Measurements from ENCODE around the gene CCNY. TPM values are rescaled to one million over a fixed set of nuclear protein-coding genes. Genes with fewer than 3 reads are reported as not detected.

Gene CCNY
- total RNA-seq, 1 experiment from 2014 or later, result 62.2 TPM

GRCh38 chr10:35412900-35413491, 76.7 kb downstream of the CCNY start:
- POLR2A ChIA-PET, result no interaction called here
- no peak for DNase-seq (ENCODE audit: low read depth, low spot score)
- no peaks in the 10 kb centered on the region; the same call in 1 of the 2 replicates for H4K20me1 ChIP-seq (ENCODE audit: insufficient read depth)

GRCh38 chr10:35413985-35414861, 77.9 kb downstream of the CCNY start:
- H3K9me2 ChIP-seq (ENCODE audit: insufficient read depth), result no peaks in the 10 kb centered on the region
- no peak for ATAC-seq
- H2AFZ ChIP-seq (ENCODE audit: low read depth, low read length, poor library complexity, severe bottlenecking), result no peak overlapping the region
- peaks cover 71% of the 10 kb centered on the region for H3K79me2 ChIP-seq (ENCODE audit: insufficient read depth, low read length)
- no peaks in the 10 kb centered on the region for H3K36me3 ChIP-seq (ENCODE audit: control insufficient read depth in 1 of 2, insufficient read depth in 2 of 2, low read length in 2 of 2)
- TF ChIP-seq MAX (IDR thresholded peaks at IDR 0.05) (no peak), EGR1 (IDR thresholded peaks at IDR 0.05; ENCODE audit: low read depth) (no peak), SRF (IDR thresholded peaks at IDR 0.05; ENCODE audit: low read depth) (no peak), ATF3 (IDR thresholded peaks at IDR 0.05) (no peak), SIN3A (IDR thresholded peaks at IDR 0.05; ENCODE audit: low read depth) (no peak), CBX3 (IDR thresholded peaks at IDR 0.05; ENCODE audit: low read depth) (no peak), ZFX (IDR thresholded peaks at IDR 0.05) (no peak), CTCF (IDR thresholded peaks at IDR 0.05 in 2 of 3, conservative IDR thresholded peaks at IDR 0.05 in 1 of 3; ENCODE audit: borderline replicate concordance in 1 of 3, insufficient read depth in 1 of 3, low read depth in 2 of 3, low read length in 2 of 3) (no peak)
- ChIA-PET RAD21 (ENCODE audit: low non-redundant PET in 1 of 2, low total read pairs in 2 of 2, uncharacterized antibody in 2 of 2, unreplicated experiment in 2 of 2) (no interaction called here), CTCF (no interaction called here), POLR2A (no interaction called here)
- H4K20me1 ChIP-seq (ENCODE audit: insufficient read depth), result no peaks in the 10 kb centered on the region; the same call in 1 of the 2 replicates
- H3K27me3 ChIP-seq (ENCODE audit: insufficient read depth, low read length), result no peaks in the 10 kb centered on the region
- DNase-seq (ENCODE audit: low read depth, low spot score), result no peak
- no peak overlapping the region for H3K4me2 ChIP-seq (ENCODE audit: low read length)
- no TSS peak for BruUV-seq (replicated peaks)
- no peak overlapping the region for H3K27ac ChIP-seq (ENCODE audit: low read depth, low read length)
- intact Hi-C loops (cut with micrococcal nuclease), result no loop called here
- no peaks in the 10 kb centered on the region for H3K9me3 ChIP-seq (ENCODE audit: control insufficient read depth in 1 of 2, insufficient read depth in 1 of 2, low read depth in 1 of 2, low read length in 2 of 2)
- no peak overlapping the region for H3K9ac ChIP-seq (ENCODE audit: low read length)
- H3K4me1 ChIP-seq (ENCODE audit: control insufficient read depth in 1 of 2, insufficient read depth in 2 of 2, low read length in 2 of 2), result peaks cover 0 to 20% of the 10 kb centered on the region in 2 experiments; a peak in 3 of 4 replicates
- H3K4me3 ChIP-seq (replicated peaks in 1 of 2; ENCODE audit: low read depth in 1 of 2, low read length in 2 of 2), result no peak overlapping the region

More at GRCh38 chr10:35412900-35413491, 76.7 kb downstream of the CCNY start:
- Histone ChIP-seq H3K27ac (ENCODE audit: low read depth, low read length) (no peak overlapping the region), H3K9me2 (ENCODE audit: insufficient read depth) (no peaks in the 10 kb centered on the region), H3K9me3 (ENCODE audit: control insufficient read depth in 1 of 2, insufficient read depth in 1 of 2, low read depth in 1 of 2, low read length in 2 of 2) (no peaks in the 10 kb centered on the region), H3K4me3 (replicated peaks in 1 of 2; ENCODE audit: low read depth in 1 of 2, low read length in 2 of 2) (no peak overlapping the region), H3K36me3 (ENCODE audit: control insufficient read depth in 1 of 2, insufficient read depth in 2 of 2, low read length in 2 of 2) (no peaks in the 10 kb centered on the region), H3K4me2 (ENCODE audit: low read length) (peak overlapping the region; percentile 41), H3K79me2 (ENCODE audit: insufficient read depth, low read length) (peaks cover 70% of the 10 kb centered on the region), H3K9ac (ENCODE audit: low read length) (no peak overlapping the region), H3K27me3 (ENCODE audit: insufficient read depth, low read length) (no peaks in the 10 kb centered on the region), H3K4me1 (ENCODE audit: control insufficient read depth in 1 of 2, insufficient read depth in 2 of 2, low read length in 2 of 2) (peaks cover 0 to 25% of the 10 kb centered on the region in 2 experiments; a peak in 3 of 4 replicates), H2AFZ (ENCODE audit: low read depth, low read length, poor library complexity, severe bottlenecking) (no peak overlapping the region)
- ATAC-seq, result peak; percentile 62
- ChIA-PET CTCF (interaction anchor here (0.7 kb wide), 1 partner anchor 37 kb away, joined by 5 read pairs; no protein-coding TSS in a partner anchor), RAD21 (ENCODE audit: low non-redundant PET in 1 of 2, low total read pairs in 2 of 2, uncharacterized antibody in 2 of 2, unreplicated experiment in 2 of 2) (no interaction called here)
- intact Hi-C loops (cut with micrococcal nuclease), result no loop called here
- BruUV-seq (replicated peaks), result no TSS peak
- TF ChIP-seq RAD21 (IDR thresholded peaks at IDR 0.05; ENCODE audit: low read depth) (no peak), JUND (IDR thresholded peaks at IDR 0.05) (no peak), SIN3A (IDR thresholded peaks at IDR 0.05; ENCODE audit: low read depth) (no peak), YY1 (IDR thresholded peaks at IDR 0.05; ENCODE audit: extremely low read depth, insufficient replicate concordance, low read depth, low read length) (no peak), ZFX (IDR thresholded peaks at IDR 0.05) (no peak), EZH2phosphoT487 (IDR thresholded peaks at IDR 0.05; ENCODE audit: borderline replicate concordance) (no peak)

All from HCT116 (cell line).